Ovary (tissue), 3 donors: ENCODE results near the gene THSD8.

Experiments used
- CTCF ChIP-seq, 3 donors: fragments of 450-650 bp in 2 of 3; fragments of 200-600 bp in 1 of 3; IDR thresholded peaks; one replicate each; pipeline versions ENCODE4 v1.5.1 to v1.8.0; 2016 to 2022; ENCODE audit warnings: antibody characterized with exemption in 3 of 3, mild to moderate bottlenecking in 1 of 3
- EP300 ChIP-seq: sonication (generic); formaldehyde crosslinking; IDR thresholded peaks from one replicate; pipeline ENCODE4 v1.6.1; 2017; ENCODE audit warnings: antibody characterized with exemption
- POLR2A ChIP-seq: fragments of 450-650 bp; IDR thresholded peaks from one replicate; pipeline ENCODE4 v1.6.1; 2017; ENCODE audit warnings: antibody characterized with exemption, mild to moderate bottlenecking, moderate library complexity
- donor health status: DM: no; HTN: no; CAD: no.

- no peak for TF ChIP-seq POLR2A
- peak; percentile 92 to 97 (median 96) for TF ChIP-seq CTCF (IDR thresholded peaks at IDR 0.05)
- TF ChIP-seq EP300: no peak
Observed at GRCh38 chr19:12777217-12778016, 24.5 kb upstream of the THSD8 start.
